Breast epithelium (tissue), 4 donors: ENCODE results near the gene SPAG6. TPM values are rescaled to one million over a fixed set of nuclear protein-coding genes. Genes with fewer than 3 reads are reported as not detected.

ENCODE experiments used
- DNase-seq, 2 donors: peaks; one replicate each; pipeline ENCODE4 v3.0.0-alpha.2; 2019; ENCODE audit warnings: low spot score in 2 of 2
- H3K27ac ChIP-seq, 2 donors: fragments of 200-600 bp; sonication (generic) in 1 of 2; one replicate each; pipeline ENCODE4 v1.5.1; 2016 to 2019; ENCODE audit warnings: mild to moderate bottlenecking in 1 of 2
- H3K27me3 ChIP-seq, 2 donors: fragments of 200-600 bp; sonication (generic) in 1 of 2; one replicate each; pipeline versions ENCODE4 v1.5.1 to v1.6.0; 2017 to 2019; ENCODE audit warnings: control low read depth in 1 of 2, mild to moderate bottlenecking in 1 of 2
- H3K36me3 ChIP-seq: fragments of 200-600 bp; one replicate; pipeline ENCODE4 v1.5.1; 2019
- H3K4me1 ChIP-seq, 2 donors: fragments of 200-600 bp; sonication (generic); one replicate each; pipeline ENCODE4 v1.5.1; 2016 to 2019; ENCODE audit warnings: control low read depth in 1 of 2
- H3K4me3 ChIP-seq, 3 donors: fragments of 200-600 bp; sonication (generic); 1 replicate in 2 of 3; 2 replicates in 1 of 3; pipeline ENCODE4 v1.5.1; 2016 to 2019; ENCODE audit warnings: mild to moderate bottlenecking in 3 of 3, moderate library complexity in 2 of 3
- H3K9me3 ChIP-seq, 2 donors: fragments of 200-600 bp; sonication (generic) in 1 of 2; one replicate each; pipeline ENCODE4 v1.5.1; 2016 to 2019; ENCODE audit warnings: control low read depth in 1 of 2
- CTCF ChIP-seq, 3 donors: fragments of 450-650 bp; IDR thresholded peaks; one replicate each; pipeline ENCODE4 v1.5.1; 2016 to 2017; ENCODE audit warnings: antibody characterized with exemption in 3 of 3, mild to moderate bottlenecking in 3 of 3, moderate library complexity in 3 of 3
- POLR2A ChIP-seq: fragments of 450-650 bp; IDR thresholded peaks from one replicate; pipeline ENCODE4 v1.6.1; 2016; ENCODE audit warnings: antibody characterized with exemption, mild to moderate bottlenecking, moderate library complexity
- POLR2AphosphoS5 ChIP-seq, 3 donors: sonication (generic); formaldehyde crosslinking; IDR thresholded peaks; one replicate each; pipeline ENCODE4 v1.6.1; 2017; ENCODE audit warnings: antibody characterized with exemption in 3 of 3
- intact Hi-C: fragments of 100-400 bp; cut with DNase I; formaldehyde crosslinking; loops from one replicate; pipeline ENCODE4 v1.15.1; 2023; ENCODE audit warnings: low total_unique reads
- total RNA-seq, 3 donors: library from RNA; depleted of rRNA; stranded (reverse); fragments of >200 nt; gene quantifications; one replicate each; pipeline ENCODE4 v1.1.0, GENCODE V29; 2016

The SPAG6 gene
- total RNA-seq, 3 donors from 2014 or later, result 0.59 to 4.9 TPM; not detected in 1

DNA sequence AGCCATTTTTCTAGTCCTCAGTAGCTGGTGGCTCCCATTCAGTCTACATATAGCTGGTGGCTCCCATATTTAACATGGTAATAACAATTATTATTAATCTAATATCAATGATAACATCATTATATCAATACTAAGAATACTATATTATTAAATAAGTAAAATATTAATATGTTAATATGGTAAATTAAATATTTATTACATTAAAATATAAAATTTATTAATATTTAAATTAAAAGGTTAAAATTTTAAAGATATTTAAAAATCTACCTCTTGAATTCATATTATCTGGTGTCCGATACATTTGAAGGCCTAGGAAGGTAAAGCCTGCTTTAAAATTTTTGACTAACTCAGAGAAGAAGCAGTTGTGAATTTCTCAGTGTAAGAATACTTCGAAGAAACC, 69.8 kb downstream of the SPAG6 start:
- no peak for TF ChIP-seq CTCF (IDR thresholded peaks at IDR 0.05)
- Histone ChIP-seq H3K27me3 (no peaks in the 10 kb centered on the region), H3K4me3 (no peak overlapping the region), H3K36me3 (no peaks in the 10 kb centered on the region), H3K4me1 (no peaks in the 10 kb centered on the region), H3K27ac (no peak overlapping the region), H3K9me3 (no peaks in the 10 kb centered on the region)
- intact Hi-C loops, result no loop called here
- no peak for DNase-seq

DNA sequence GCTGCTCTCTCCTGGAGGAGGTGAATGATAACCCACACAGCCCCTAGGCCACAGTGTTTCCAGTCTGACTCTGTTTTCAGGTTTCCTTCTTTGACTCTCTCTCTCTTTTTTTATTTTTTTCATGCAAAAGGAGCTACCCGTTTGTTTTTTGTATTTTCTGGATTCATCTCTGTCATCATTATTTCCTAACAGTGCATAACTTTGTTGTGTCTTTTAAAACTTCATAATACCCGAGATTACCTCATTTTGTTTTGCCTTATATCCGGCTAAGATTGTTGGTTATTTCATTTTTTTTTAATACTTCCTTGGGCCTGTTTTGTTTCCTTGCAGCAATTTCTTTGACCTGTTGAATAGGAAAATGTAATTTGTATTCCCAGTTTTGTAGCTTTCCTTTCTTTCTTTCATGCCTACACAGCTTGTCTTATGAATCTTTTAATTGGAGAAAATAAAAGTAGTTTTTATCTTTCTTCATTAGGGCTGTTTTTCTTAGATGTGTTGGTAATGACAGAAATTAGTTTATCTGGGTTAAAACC, 72.5 kb downstream of the SPAG6 start:
- Histone ChIP-seq H3K27ac (no peak overlapping the region), H3K9me3 (no peaks in the 10 kb centered on the region), H3K4me3 (no peak overlapping the region), H3K36me3 (no peaks in the 10 kb centered on the region), H3K27me3 (no peaks in the 10 kb centered on the region), H3K4me1 (no peaks in the 10 kb centered on the region)
- no peak for DNase-seq
- intact Hi-C loops, result no loop called here
- no peak for TF ChIP-seq CTCF (IDR thresholded peaks at IDR 0.05)
- no peak for TF ChIP-seq POLR2A
- no peak for TF ChIP-seq POLR2AphosphoS5 (IDR thresholded peaks at IDR 0.05)

GRCh38 chr10:22420787-22421517, 75.7 kb downstream of the SPAG6 start:
- TF ChIP-seq CTCF (IDR thresholded peaks at IDR 0.05) (no peak), POLR2AphosphoS5 (IDR thresholded peaks at IDR 0.05) (no peak), POLR2A (no peak)
- intact Hi-C loops, result no loop called here
- Histone ChIP-seq H3K9me3 (no peaks in the 10 kb centered on the region), H3K27me3 (no peaks in the 10 kb centered on the region), H3K4me3 (no peak overlapping the region), H3K27ac (no peak overlapping the region), H3K36me3 (no peaks in the 10 kb centered on the region), H3K4me1 (no peaks in the 10 kb centered on the region)
- no peak for DNase-seq

DNA sequence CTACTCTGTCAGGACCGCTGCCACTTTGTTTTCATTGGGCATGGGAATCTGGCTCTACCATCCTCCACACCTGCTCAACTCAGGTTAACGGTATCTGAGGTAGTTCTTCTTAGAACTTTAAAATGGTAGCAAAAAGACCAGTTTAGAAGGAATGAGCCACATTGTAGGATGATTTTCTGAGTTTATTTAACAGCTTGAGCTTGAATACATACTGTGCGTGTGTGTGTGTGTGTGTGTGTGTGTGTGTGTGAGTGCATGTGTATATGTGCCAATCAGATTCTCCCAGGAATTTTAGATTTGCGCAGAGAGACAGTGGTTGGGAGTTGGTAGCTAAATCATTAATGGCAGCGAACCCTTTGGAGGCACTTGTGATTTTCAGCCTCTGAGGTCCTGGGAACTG, 81.4 kb downstream of the SPAG6 start:
- intact Hi-C loops, result no loop called here
- no peak overlapping the region for H3K27ac ChIP-seq
- peaks cover 0 to 7% of the 10 kb centered on the region in 2 donors for H3K4me1 ChIP-seq
- DNase-seq, result no peak
- no peaks in the 10 kb centered on the region for H3K9me3 ChIP-seq
- no peaks in the 10 kb centered on the region for H3K27me3 ChIP-seq
- no peaks in the 10 kb centered on the region for H3K36me3 ChIP-seq
- H3K4me3 ChIP-seq, result no peak overlapping the region
- TF ChIP-seq POLR2A, result no peak

DNA sequence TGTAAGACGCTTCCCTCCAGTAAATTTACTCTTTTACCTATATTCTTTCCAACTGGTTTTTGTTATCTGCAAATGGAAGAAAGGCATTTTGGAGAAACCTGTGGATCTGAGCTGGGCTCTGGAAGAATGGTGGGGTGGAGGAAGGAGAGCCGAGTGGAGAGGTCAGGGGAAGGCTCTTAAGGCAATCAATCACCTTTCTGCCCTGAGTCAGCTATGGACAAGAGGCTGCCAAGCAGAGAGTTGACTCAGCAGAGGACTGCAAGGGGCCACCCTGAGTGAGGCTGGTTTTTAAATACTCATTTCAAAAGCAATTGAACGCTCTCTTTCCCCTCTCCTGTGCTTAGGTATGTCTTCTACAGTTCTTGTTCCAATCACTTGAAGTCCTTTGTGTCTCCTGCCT, 81.8 kb downstream of the SPAG6 start:
- DNase-seq, result no peak
- H3K27ac ChIP-seq, result no peak overlapping the region
- H3K9me3 ChIP-seq, result no peaks in the 10 kb centered on the region
- H3K4me3 ChIP-seq, result no peak overlapping the region
- no peak for TF ChIP-seq CTCF (IDR thresholded peaks at IDR 0.05)
- TF ChIP-seq POLR2AphosphoS5 (IDR thresholded peaks at IDR 0.05), result no peak
- TF ChIP-seq POLR2A, result no peak
- H3K36me3 ChIP-seq, result no peaks in the 10 kb centered on the region
- no peaks in the 10 kb centered on the region for H3K27me3 ChIP-seq
- H3K4me1 ChIP-seq, result peaks cover 0 to 7% of the 10 kb centered on the region in 2 donors
- intact Hi-C loops, result no loop called here
